ENCODE measurements around the gene PRKX. TPM values are rescaled to one million over a fixed set of nuclear protein-coding genes. Genes with fewer than 3 reads are reported as not detected.
"Not testable (repeated sequence)": the region's sequence is repeated elsewhere in the genome, so short reads cannot be mapped to it uniquely, and the experiment has no call there.

Gene PRKX
- total RNA-seq, 2 experiments from 2014 or later, result 31.6 to 35.4 TPM

DNA sequence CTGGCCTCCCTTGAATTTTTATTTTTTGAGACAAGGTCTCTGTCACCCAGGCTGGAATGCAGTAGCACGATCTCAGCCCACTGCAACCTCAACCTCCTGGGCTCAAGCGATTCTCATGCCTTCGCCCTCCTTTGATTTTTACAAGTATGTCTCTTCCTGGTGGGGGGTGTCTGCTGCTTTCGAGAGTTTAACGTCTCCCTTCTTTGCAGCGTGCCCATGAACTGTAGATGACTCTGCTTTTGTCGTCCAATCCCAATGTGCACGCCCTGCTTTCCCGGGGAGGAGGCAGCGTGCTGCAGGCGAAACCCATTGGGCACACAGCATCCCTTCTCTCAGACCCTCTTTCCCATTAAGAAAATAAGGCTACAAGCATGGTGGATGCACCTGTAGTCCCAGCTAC, 7.0 kb downstream of the PRKX start:
- Histone ChIP-seq H3K4me1 (ENCODE audit: insufficient read depth, low read length) (peaks cover 56% of the 10 kb centered on the region), H3K4me3 (ENCODE audit: low read length) (no peak overlapping the region), H3K27me3 (ENCODE audit: control insufficient read depth in 1 of 2, insufficient read depth in 2 of 2, low read length in 2 of 2) (no peaks in the 10 kb centered on the region), H3K27ac (ENCODE audit: low read depth in 1 of 2, low read length in 2 of 2) (no peak overlapping the region), H3K36me3 (ENCODE audit: insufficient read depth, low read length) (no peaks in the 10 kb centered on the region), H3K9me3 (ENCODE audit: control insufficient read depth in 1 of 2, insufficient read depth in 1 of 2, low read length in 2 of 2) (peaks cover 0 to 4% of the 10 kb centered on the region in 2 experiments)
- H3K27me3 Mint-ChIP-seq, result no peaks in the 10 kb centered on the region
- no peak overlapping the region for H3K4me3 Mint-ChIP-seq
- TF ChIP-seq, protein P1, sequence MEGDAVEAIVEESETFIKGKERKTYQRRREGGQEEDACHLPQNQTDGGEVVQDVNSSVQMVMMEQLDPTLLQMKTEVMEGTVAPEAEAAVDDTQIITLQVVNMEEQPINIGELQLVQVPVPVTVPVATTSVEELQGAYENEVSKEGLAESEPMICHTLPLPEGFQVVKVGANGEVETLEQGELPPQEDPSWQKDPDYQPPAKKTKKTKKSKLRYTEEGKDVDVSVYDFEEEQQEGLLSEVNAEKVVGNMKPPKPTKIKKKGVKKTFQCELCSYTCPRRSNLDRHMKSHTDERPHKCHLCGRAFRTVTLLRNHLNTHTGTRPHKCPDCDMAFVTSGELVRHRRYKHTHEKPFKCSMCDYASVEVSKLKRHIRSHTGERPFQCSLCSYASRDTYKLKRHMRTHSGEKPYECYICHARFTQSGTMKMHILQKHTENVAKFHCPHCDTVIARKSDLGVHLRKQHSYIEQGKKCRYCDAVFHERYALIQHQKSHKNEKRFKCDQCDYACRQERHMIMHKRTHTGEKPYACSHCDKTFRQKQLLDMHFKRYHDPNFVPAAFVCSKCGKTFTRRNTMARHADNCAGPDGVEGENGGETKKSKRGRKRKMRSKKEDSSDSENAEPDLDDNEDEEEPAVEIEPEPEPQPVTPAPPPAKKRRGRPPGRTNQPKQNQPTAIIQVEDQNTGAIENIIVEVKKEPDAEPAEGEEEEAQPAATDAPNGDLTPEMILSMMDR (IDR thresholded peaks at IDR 0.05), result no peak
- ATAC-seq (ENCODE audit: poor library complexity), result no peak
- peak overlapping the region; percentile 20 for H3K27ac Mint-ChIP-seq
- CTCF ChIA-PET, result no interaction called here
- H3K36me3 Mint-ChIP-seq (ENCODE audit: low read depth), result peaks cover 1% of the 10 kb centered on the region
- peaks cover 43% of the 10 kb centered on the region for H3K4me1 Mint-ChIP-seq (ENCODE audit: low read depth)
- intact Hi-C loops (cut with DNase I, micrococcal nuclease), result no loop called here
- H3K9me3 Mint-ChIP-seq, result no peaks in the 10 kb centered on the region
- POLR2A ChIA-PET, result no interaction called here
- no peak for DNase-seq

DNA sequence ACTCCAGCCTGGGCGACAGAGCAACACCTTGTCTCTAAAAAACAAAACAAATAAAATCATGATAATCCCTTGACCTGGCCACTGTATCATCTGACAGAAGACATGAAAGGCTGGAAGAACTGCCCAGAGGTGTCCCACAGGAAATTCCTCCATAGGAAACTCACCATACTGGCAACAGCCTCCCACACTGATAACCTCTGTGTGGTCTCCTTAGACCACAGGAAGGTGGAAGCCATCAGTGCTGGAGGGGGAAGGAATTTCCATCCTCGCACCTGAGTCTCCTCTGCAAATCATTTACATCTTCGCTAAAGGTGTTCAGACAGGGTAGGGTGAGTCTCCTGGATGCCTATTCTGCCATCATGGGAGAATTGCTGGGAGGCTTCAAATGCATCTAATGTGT, 10.2 kb downstream of the PRKX start:
- POLR2A ChIA-PET; DNase-seq; H3K27ac ChIP-seq (ENCODE audit: low read depth in 1 of 2, low read length in 2 of 2); H3K36me3 ChIP-seq (ENCODE audit: insufficient read depth, low read length); CTCF ChIA-PET; H3K4me3 ChIP-seq (ENCODE audit: low read length); H3K27me3 ChIP-seq (ENCODE audit: control insufficient read depth in 1 of 2, insufficient read depth in 2 of 2, low read length in 2 of 2); ATAC-seq (ENCODE audit: poor library complexity); H3K36me3 Mint-ChIP-seq (ENCODE audit: low read depth); H3K9me3 ChIP-seq (ENCODE audit: control insufficient read depth in 1 of 2, insufficient read depth in 1 of 2, low read length in 2 of 2); H3K9me3 Mint-ChIP-seq; H3K27me3 Mint-ChIP-seq; H3K4me3 Mint-ChIP-seq; intact Hi-C loops (cut with DNase I, micrococcal nuclease): not testable (repeated sequence)
- Mint-ChIP-seq H3K27ac (peak overlapping the region; percentile 77), H3K4me1 (ENCODE audit: low read depth) (peaks cover 46% of the 10 kb centered on the region)
- H3K4me1 ChIP-seq (ENCODE audit: insufficient read depth, low read length), result peaks cover 55% of the 10 kb centered on the region

DNA sequence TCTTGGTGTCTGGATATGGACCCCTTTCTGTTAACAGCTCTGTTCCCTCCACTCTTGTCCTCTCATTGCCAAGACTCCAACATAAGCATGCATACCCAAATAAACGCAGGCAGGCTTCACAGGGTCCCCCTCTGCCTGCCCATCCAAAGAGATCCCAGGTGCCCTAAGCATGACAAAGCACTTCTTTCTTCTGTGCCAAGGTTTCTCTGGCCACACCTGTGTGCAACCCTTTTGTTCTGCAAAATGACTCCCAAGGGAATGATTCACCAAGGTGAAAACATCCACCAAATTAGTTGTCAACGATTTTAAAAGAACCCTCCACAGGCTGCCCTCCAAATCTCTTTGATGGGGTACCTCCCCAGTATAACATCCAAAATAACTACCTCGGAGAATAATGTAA, 11.4 kb downstream of the PRKX start:
- H3K4me3 ChIP-seq (ENCODE audit: low read length); H3K27me3 Mint-ChIP-seq; H3K36me3 ChIP-seq (ENCODE audit: insufficient read depth, low read length); CTCF ChIA-PET; H3K27ac ChIP-seq (ENCODE audit: low read depth in 1 of 2, low read length in 2 of 2); ATAC-seq (ENCODE audit: poor library complexity); H3K27me3 ChIP-seq (ENCODE audit: control insufficient read depth in 1 of 2, insufficient read depth in 2 of 2, low read length in 2 of 2); H3K9me3 Mint-ChIP-seq; H3K36me3 Mint-ChIP-seq (ENCODE audit: low read depth); H3K9me3 ChIP-seq (ENCODE audit: control insufficient read depth in 1 of 2, insufficient read depth in 1 of 2, low read length in 2 of 2); intact Hi-C loops (cut with DNase I, micrococcal nuclease); POLR2A ChIA-PET; DNase-seq: not testable (repeated sequence)
- H3K4me1 Mint-ChIP-seq (ENCODE audit: low read depth), result peaks cover 37% of the 10 kb centered on the region
- peak overlapping the region; percentile 95 for H3K27ac Mint-ChIP-seq
- peak overlapping the region; percentile 20 for H3K4me3 Mint-ChIP-seq
- H3K4me1 ChIP-seq (ENCODE audit: insufficient read depth, low read length), result peaks cover 54% of the 10 kb centered on the region

DNA sequence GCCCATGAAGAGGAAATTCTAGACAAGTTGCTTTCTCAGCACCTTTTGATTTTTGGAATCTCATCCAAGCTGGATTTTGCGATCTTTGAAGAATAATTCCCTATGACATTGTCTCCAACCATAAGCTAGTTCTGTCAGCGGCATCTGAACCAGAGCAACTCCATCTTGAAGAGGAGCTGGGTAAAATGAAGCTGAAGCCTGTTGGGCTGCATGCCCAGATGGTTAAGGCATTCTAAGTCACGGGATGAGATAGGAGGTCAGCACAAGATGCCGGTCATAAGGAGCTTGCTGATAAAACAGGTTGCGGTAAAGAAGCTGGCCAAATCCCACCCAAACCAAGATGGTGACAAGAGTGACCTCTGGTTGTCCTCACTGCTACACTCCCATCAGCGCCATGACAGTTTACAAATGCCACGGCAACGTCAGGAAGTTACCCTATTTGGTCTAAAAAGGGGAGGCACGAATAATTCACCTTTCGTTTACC, 12.0 kb downstream of the PRKX start:
- H3K9me3 ChIP-seq (ENCODE audit: control insufficient read depth in 1 of 2, insufficient read depth in 1 of 2, low read length in 2 of 2); DNase-seq; intact Hi-C loops (cut with DNase I, micrococcal nuclease); H3K4me3 ChIP-seq (ENCODE audit: low read length); H3K9me3 Mint-ChIP-seq; ATAC-seq (ENCODE audit: poor library complexity); H3K27me3 ChIP-seq (ENCODE audit: control insufficient read depth in 1 of 2, insufficient read depth in 2 of 2, low read length in 2 of 2); H3K27me3 Mint-ChIP-seq; H3K36me3 ChIP-seq (ENCODE audit: insufficient read depth, low read length); H3K36me3 Mint-ChIP-seq (ENCODE audit: low read depth): not testable (repeated sequence)
- Mint-ChIP-seq H3K4me1 (ENCODE audit: low read depth) (peaks cover 37% of the 10 kb centered on the region), H3K27ac (peak overlapping the region; percentile 95), H3K4me3 (peak overlapping the region; percentile 91)
- H3K4me1 ChIP-seq (ENCODE audit: insufficient read depth, low read length), result peaks cover 48% of the 10 kb centered on the region
- ChIA-PET POLR2A (interaction anchor here (2.9 kb wide), 1 partner anchor 10 kb away, joined by 18 read pairs; no protein-coding TSS in a partner anchor), CTCF (interaction anchor here (1.2 kb wide), 1 partner anchor 17 kb away, joined by 3 read pairs; no protein-coding TSS in a partner anchor)
- H3K27ac ChIP-seq (ENCODE audit: low read depth in 1 of 2, low read length in 2 of 2), result peak overlapping the region in 1 of 2 donors; percentile 78

Measured in CD4-positive, alpha-beta T cell (primary cell).